Epidermal melanocyte (primary cell): ENCODE data around the gene TLR10.
"Not testable (repeated sequence)": the region's sequence is repeated elsewhere in the genome, so short reads cannot be mapped to it uniquely, and the experiment has no call there.

Experiments
- DNase-seq: peaks from one replicate; pipeline ENCODE4 v3.0.0; 2011; ENCODE audit warnings: low spot score; ENCODE audit not compliant: insufficient read length

TLR10 gene, protein sequence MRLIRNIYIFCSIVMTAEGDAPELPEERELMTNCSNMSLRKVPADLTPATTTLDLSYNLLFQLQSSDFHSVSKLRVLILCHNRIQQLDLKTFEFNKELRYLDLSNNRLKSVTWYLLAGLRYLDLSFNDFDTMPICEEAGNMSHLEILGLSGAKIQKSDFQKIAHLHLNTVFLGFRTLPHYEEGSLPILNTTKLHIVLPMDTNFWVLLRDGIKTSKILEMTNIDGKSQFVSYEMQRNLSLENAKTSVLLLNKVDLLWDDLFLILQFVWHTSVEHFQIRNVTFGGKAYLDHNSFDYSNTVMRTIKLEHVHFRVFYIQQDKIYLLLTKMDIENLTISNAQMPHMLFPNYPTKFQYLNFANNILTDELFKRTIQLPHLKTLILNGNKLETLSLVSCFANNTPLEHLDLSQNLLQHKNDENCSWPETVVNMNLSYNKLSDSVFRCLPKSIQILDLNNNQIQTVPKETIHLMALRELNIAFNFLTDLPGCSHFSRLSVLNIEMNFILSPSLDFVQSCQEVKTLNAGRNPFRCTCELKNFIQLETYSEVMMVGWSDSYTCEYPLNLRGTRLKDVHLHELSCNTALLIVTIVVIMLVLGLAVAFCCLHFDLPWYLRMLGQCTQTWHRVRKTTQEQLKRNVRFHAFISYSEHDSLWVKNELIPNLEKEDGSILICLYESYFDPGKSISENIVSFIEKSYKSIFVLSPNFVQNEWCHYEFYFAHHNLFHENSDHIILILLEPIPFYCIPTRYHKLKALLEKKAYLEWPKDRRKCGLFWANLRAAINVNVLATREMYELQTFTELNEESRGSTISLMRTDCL

DNA sequence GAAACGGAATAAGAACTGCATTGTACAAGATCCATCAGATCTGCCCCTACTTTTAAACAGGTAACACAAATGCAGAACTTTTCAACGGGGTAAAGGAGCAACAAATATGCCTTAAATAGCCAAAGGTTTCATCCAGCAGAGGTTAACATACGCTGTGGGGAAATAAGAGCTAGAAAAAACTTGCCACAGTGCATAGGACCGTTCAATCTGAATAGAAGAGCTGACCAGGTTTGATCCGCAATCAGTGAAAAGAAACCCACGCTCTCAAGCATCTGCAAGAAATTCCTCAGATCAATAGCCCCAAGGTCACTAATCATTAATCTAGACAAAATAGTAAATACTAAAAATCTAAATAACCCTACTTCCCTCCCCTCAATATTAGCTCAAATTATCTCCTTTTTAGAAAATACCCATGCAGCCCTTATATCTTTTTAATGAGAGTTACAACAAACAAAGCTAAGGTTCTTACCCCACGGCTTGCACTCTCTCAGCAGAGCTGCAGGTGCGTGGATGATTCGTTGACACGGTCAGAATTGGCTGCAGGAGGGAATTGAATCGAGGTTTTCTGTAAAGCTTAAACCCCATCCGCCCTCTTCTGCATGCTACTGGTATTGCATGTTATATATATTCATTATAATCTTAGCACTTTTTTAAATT is at the start of gene TLR10:
TSS of gene TLR10 (minus strand) at position 539 of the 657 bp plus-strand sequence. CDS start 7,400 bp downstream, outside the sequence.
- peak; percentile 27 for DNase-seq

DNA sequence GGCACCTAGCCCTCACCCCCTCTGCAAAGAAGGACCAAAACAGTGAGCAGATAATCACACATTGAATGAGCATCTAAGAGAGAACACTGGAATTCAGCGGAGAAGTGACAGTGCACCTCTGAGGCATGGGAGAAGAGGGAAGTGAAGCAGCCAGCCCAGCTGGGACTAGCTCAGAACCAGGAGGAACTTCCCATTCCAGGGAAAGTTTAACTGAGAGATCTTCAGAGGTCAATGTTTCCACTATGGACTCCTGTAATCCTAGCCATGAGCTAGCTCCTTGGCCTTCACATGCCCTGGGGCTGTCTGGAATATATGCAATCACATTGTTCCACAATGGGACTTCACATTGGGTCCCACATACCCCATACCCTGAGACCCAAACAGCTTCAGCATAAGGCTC is 49.4 kb upstream of the TLR10 start:
- no peak for DNase-seq

DNA sequence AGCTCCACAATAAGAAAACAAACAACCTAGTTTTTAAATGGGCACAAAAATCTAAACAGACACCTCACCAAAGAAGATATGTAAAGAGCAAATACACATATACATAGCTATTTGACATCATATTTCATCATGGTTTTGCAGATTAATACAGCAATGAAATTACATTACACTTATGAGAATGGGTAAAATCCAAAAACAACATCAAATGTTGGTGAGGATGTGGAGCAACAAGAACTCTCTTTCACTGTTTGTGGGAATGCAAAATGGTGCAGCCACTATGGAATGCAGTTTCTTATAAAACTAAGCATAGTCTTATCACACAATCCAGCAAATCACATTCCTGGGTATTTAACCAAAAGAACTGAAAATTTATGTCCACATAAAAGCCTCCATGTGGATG is 48.9 kb upstream of the TLR10 start:
- no peak for DNase-seq

DNA sequence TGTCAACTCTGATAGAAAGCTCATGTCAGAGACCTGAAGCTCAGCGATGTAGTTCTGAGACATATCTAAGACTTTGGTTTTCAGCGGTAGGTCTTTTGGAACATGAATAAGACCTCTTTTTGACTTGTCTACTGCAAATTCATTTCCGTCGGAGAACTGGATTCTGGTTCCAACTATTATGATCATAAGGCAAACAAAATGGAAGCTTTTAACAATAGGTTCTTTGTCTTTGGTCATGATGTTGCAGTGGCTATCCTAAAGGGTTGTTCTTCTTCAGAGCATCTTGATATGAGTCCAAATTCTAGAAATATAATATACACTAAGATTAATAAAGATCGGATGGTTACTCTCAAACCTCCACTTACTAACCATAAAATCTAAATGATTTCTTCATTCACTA is 46.4 kb upstream of the TLR10 start:
- DNase-seq, result peak; percentile 73

DNA sequence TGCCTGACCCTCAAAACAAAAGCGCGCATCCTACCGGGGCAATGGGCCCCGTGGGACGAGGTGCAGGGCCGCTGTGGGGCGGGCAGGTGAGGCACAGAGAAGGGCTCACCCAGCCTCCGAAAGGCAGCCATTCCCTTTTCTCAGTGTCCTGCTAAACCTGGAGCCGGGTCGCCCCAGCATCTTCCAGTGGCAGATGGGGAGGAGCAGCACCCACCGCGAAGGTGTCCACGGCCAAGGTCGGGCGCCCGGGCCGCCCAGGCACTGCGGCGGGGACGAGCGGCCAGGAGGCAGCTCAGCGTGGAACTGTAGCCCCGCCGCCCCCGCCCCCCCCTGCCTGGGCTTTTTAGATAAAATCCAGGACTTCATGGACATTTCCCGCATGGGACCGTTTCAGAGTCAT is 41.0 kb upstream of the TLR10 start:
- no peak for DNase-seq

DNA sequence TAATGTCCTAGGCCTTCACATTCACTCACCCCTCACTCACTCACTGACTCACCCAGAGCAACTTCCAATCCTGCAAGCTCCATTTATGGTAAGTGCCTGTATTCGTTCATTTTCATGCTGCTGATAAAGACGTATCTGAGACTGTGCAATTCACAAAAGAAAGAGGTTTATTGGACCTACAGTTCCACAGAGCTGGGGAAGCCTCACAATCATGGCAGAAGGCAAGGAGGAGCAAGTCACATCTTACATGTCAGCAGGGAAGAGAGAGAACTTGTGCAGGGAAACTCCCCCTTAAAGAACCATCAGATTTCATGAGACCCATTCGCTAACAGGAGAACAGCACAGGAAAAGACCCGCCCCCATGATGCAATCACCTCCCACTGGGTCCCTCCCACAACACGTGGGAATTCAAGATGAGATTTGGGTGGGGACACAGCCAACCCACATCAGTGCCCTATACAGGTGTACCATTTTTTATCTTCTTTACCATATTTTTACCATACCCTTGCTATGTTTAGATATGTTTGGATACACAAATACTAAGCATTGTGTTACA is 40.0 kb upstream of the TLR10 start:
- DNase-seq, result no peak

DNA sequence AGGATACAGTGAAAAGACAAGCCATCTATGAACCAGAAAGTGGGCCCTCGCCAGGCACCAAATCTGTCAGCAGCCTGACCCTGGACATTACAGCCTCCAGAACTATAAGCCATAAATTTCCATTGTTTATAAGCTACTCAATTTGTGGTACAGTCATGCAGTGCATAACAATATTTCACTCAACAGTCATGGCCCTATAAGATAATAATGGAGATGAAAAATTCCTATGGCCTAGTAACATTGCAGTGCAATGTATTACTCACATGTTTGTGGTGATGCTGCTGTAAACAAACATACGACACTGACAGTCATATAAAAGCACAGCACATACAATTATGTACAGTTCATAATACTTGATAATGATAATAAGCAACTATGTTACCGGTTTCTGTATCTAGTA is 38.9 kb upstream of the TLR10 start:
- no peak for DNase-seq

DNA sequence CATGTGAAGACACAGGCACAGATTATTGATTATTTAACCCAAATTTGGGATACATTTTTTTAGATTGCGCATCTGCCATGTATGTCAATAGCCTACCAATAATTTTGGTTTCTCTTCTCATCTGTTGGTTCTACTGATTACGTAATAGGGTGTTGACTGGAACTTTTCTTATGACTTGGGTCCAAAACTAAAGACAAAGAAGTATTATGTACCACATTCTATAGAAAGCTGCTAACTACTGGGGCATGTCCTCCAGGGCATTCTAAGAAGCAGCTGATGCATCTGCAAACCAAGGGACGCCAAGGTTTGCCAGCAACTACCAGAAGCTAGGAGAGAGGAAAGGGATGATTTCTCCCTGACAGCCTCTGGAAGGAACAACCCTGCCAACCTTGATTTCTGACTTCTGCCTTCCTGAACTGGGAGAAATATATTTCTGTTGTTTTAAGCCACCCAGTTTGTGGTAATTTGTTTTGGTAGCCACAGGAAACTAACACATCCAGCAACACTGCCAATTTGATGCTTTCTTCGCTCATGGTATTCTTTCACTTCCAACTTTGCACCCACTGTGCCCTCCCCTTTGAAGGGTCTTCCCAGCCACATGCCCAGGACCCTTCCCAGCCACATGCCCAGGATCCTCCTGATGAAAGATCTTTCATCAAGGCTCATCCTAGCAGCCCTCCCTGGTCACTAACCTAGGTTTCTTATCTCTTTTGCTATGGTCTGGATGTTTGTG is 37.7 kb upstream of the TLR10 start:
- peak; percentile 86 for DNase-seq

DNA sequence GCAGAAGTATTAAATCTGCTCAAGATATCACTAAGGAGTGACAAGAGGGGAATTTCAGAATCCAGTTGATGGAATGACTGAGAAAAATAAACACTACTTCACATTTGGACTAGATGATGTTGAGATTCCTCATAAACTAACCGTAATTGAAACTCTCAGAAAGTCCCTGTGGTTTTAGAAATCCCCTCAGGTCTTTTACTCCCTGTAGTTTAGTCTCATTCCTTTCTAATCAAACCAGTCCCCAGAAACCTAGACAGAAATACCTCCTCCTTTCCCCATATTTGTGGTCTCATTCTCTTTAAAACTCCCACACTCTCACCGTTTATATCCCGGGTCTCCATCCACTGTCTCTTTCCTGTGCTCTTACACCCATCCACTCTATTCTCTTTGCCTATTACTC is 36.8 kb upstream of the TLR10 start:
- DNase-seq, result no peak

DNA sequence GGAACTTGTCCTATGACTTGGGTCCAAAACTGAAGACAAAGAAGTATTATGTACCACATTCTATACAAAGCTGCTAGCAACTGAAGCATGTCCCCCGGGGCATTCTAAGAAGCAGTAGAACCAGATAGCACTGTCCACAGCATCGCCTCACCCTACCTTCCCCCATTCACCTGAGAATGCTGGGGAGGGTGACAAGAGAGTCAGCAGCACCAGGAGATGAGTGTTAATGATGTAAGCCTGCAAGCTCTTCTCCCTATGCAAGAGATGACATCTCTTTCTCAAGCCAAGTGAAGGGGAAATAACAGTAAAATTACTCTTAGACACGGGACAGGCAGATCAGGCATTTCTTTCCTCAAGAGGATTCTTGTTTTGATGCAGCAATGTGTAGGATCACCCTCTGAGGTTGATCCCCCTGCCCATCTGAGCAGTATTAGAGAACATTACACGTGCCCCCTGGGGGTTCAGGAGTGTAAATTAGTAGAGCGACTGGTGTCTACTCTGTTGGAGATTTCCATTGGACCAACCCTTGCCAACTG is 35.7 kb upstream of the TLR10 start:
- DNase-seq, result no peak

DNA sequence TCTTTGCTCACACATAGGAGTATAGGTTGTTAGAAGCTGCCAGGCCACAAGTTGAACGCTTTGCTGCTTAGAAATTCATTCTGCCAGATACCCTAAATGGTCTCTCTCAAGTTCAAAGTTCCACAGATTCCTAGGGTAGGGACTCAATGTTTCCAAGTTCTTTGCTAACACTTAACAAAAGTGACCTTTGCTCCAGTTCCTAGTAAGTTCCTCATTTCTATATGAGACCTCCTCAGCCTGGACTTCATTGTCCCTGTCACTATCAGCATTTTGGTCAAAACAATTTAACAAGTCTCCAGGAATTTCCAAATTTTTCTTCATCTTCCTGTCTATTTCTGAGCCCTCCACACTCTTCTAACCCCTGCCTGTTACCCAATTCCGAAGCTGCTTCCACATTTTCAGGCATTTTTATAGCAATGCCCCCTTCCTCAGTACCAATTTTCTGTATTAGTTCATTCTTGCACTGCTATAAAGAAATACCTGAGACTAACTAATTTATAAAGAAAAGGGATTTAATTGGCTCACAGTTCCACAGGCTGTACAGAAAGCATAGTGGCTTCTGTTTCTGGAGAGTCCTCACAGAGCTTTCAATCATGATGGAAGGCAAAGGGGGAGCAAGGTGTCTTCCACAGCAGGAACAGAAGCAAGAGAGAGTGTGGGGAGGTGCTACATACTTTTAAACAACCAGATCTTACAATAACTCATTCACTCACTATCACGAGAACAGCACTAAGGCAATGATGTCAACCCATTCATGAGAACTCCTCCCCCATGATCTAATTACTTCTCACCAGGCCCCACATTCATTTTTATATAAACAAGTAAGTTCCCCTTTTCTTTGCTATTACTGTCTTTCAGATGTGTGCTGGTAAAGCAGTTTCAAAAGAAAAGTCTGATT is 33.3 kb upstream of the TLR10 start:
- DNase-seq, result no peak

DNA sequence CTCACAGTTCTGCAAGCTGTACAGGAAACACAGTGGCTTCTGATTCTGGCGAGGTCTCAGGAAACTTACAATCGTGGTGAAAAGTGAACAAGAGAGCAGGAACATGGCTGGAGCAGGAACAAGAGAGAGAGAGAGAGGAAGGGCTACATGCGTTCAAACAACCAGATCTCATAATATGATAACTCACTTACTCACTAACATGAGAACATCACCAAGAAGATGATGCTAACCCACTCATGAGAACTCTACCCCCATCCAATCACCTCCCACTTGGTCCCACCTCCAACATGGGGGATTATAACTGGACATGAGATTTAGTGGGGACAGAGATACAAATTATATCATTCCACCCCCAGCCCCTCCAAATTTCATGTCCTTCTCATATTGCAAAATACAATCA is 31.6 kb upstream of the TLR10 start:
- no peak for DNase-seq

DNA sequence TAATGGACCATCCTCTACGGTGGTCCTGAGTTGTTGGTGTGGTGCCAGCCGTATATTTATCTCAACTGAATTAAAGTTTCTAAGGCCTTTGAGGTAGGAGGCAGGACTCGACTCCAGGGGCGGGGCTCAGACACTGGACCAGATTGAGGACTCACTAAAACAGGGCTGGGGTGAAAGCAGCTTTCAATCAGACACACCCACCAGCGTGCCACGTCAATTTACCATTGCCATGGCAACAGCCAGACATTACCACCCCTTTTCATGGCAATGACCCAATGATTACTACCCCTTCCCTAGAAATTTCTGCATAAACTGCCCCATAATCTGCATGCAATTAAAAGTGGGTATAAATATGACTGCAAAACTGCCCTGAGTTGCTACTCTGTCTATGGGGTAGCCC is 28.5 kb upstream of the TLR10 start:
- DNase-seq, result no peak

DNA sequence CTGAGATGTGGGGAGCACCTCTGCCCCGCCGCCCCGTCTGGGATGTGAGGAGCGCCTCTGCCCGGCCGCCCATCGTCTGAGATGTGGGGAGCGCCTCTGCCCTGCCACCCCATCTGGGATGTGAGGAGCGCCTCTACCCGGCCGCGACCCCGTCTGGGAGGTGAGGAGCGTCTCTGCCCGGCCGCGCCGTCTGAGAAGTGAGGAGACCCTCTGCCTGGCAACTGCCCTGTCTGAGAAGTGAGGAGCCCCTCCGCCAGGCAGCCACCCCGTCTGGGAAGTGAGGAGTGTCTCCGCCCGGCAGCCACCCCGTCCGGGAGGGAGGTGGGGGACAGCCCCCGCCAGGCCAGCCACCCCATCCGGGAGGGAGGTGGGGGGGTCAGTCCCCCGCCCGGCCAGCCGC is 24.7 kb upstream of the TLR10 start:
- DNase-seq, result not testable (repeated sequence)

DNA sequence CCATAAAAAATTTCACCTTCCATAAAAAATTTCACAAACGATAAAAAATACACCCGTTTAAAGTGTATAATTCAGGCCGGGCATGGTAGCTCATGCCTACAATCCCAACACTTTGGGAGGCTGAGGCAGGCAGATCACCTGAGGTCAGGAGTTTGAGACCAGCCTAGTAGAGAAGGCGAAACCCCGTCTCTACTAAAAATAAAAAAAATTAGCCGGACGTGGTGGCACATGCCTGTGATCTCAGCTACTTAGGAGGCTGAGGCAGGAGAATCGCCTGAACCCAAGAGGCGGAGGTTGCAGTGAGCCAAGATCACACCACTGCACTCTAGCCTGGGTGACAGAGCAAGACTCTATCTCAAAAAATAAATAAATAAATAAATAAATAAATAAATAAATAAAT is 23.5 kb upstream of the TLR10 start:
- not testable (repeated sequence) for DNase-seq

DNA sequence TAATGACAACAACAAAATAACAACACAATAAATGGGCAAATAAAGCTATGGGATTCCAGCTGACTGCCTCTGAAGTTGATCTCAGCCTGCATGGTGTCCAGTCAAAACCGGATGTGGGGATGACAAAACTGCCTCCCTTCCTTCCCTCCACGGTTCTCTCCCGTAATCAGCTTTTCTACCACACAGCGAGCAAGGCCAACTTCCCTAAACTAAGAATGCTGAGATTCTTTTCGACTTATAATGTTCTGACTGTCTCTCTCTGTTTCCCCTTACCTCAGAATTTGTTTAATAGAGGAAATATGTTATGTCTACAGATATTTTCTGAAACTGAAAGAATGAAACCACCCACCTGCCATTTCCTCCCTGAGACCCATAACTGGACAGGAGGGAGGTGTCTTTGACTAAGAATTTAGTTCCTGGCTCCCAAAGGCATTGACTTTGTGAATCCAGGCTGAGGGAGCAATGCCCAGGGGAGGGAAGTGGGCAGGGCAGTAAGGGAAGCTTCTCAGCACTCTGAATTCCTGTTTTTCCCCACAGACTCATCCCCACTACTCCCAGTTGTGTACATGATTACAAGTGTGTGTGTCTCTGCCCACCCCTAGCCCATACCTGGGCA is 22.8 kb upstream of the TLR10 start:
- DNase-seq, result no peak

DNA sequence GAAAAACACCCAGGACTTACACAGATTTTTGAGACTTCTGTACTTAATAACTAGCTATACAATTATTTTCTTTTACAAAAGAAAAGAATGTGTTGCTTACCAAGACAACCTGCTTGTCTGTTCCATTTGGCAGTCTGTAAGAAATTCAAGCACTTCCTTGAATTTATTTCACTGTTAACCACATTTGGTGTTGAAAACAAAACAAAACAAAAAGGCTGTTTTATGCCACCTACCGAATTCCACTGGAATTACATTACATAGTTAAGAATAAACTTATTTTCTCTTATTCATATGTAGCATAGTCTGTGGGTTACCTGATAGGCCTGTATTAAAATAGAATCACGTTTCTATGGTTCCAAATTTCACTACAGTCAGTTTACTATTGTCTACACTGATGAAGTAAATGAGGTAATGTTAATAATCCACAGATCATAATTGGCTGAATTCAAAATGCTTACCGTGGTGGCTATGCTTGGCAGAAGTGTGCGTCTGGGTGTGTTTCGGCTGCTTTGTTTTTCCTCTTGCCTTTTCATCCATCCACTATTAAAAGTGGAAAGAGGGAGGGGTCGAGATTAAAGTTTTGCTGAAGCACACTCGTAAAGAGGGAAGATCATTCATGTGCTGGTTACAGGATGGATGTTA is 22.0 kb upstream of the TLR10 start, which contains the start of gene TLR1:
TSS of gene TLR1 (minus strand) at position 138 of the 642 bp plus-strand sequence. CDS start 5,960 bp downstream, outside the sequence.
- DNase-seq, result no peak

DNA sequence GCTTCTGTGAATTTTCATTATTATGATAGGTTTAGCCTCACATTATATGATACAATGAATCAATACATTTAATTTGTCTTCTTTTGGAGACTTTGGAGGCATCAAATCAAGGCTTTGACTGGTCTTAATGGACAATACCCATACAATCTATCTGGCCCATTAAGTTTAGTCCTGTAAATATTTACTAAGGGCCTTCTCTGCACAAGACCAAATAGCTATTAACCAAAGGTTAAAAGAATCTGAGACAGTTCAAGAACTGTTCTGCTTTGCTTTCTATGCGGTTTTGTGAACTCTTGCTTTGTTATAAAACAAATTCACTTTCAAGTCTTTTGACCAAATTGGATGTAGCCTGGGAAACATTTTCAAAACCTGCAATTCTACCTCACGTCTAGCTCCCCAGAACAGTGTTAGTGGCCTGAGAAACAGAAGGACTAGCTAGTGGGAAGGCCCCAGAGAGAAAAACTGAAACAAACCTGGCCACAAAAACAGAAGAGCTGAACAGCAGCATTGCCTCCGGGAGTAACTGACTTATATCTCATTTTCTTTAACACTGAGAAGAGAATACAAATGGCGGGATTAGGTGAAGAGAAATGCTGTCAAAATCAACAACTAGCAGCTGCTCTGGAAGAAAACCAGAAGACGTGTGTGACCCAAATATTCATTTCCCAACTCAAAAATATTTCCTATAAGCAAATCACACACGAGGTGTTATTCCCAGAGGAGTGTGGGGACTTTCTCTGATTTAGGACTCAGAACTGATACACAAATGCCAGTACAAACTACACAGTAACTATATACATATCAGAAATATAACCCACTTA is 21.3 kb upstream of the TLR10 start:
- DNase-seq, result no peak
